PC-9 (cell line): ENCODE measurements around the gene DNASE2. TPM values are rescaled to one million over a fixed set of nuclear protein-coding genes. Genes with fewer than 3 reads are reported as not detected.
A peak's percentile ranks its signal among the peaks of the same experiment; 100 is the strongest.

Source experiments
- BruUV-seq: library from RNA; stranded (reverse); fragments of 400-500 nt; replicated peaks from 2 replicates; lab custom pipeline; 2021; lab: Mats Ljungman, UMichigan
- CTCF ChIA-PET: fragments of 300-600 bp; sonication (Branson Sonifier 250); formaldehyde crosslinking; loops from one replicate; lab custom pipeline; 2022; ENCODE audit warnings: antibody characterized with exemption; lab: Charles Lee
- POLR2A ChIA-PET: fragments of 300-600 bp; sonication (Branson Sonifier 250); formaldehyde crosslinking; loops from one replicate; lab custom pipeline; 2022; ENCODE audit warnings: antibody characterized with exemption; ENCODE audit not compliant: unreplicated experiment; lab: Charles Lee
- DNase-seq, 2 experiments: peaks; one replicate each; pipeline versions ENCODE4 v3.0.0 to v3.0.0-alpha.2; 2015 to 2022; ENCODE audit warnings: mixed read lengths in 1 of 2
- H2AFZ ChIP-seq: fragments of 200-600 bp; sonication (generic); 2 replicates; pipeline ENCODE4 v1.8.1; 2017; ENCODE audit warnings: antibody characterized with exemption
- H3F3A ChIP-seq: fragments of 200-600 bp; sonication (generic); 2 replicates; pipeline ENCODE4 v1.8.1; 2017; ENCODE audit warnings: antibody characterized with exemption, mild to moderate bottlenecking, low read depth; ENCODE audit not compliant: insufficient read depth
- H3K27ac ChIP-seq: fragments of 200-600 bp; sonication (generic); 2 replicates; pipeline ENCODE4 v1.6.1; 2016; ENCODE audit warnings: mixed run types
- H3K27me3 ChIP-seq: fragments of 200-600 bp; sonication (generic); 2 replicates; pipeline ENCODE4 v1.6.1; 2016; ENCODE audit warnings: low read depth, mixed run types; ENCODE audit not compliant: insufficient read depth
- H3K36me3 ChIP-seq: fragments of 200-600 bp; sonication (generic); 2 replicates; pipeline ENCODE4 v1.6.1; 2016; ENCODE audit warnings: low read depth, mixed run types
- H3K4me1 ChIP-seq: fragments of 200-600 bp; sonication (generic); replicated peaks from 2 replicates; pipeline ENCODE4 v1.6.1; 2016; ENCODE audit warnings: mixed run types; ENCODE audit not compliant: insufficient read depth
- H3K4me2 ChIP-seq: fragments of 200-600 bp; sonication (generic); 2 replicates; pipeline ENCODE4 v1.6.1; 2017; ENCODE audit warnings: mixed run types
- H3K4me3 ChIP-seq: fragments of 200-600 bp; sonication (generic); 2 replicates; pipeline ENCODE4 v1.6.1; 2016; ENCODE audit warnings: mixed run types
- H3K79me2 ChIP-seq: fragments of 200-600 bp; sonication (generic); 2 replicates; pipeline ENCODE4 v1.6.1; 2017; ENCODE audit warnings: low read depth, mixed run types
- H3K9me2 ChIP-seq: fragments of 200-600 bp; sonication (generic); 2 replicates; pipeline ENCODE4 v1.8.1; 2017; ENCODE audit warnings: mild to moderate bottlenecking; ENCODE audit not compliant: insufficient read depth
- H3K9me3 ChIP-seq: fragments of 200-600 bp; sonication (generic); 2 replicates; pipeline ENCODE4 v1.8.1; 2016; ENCODE audit warnings: low read depth; ENCODE audit not compliant: insufficient read depth
- H4K20me1 ChIP-seq: fragments of 200-600 bp; sonication (generic); 2 replicates; pipeline ENCODE4 v1.8.1; 2017; ENCODE audit not compliant: insufficient read depth
- EZH2 ChIP-seq: fragments of 200-600 bp; sonication (generic); IDR thresholded peaks from 2 replicates; pipeline ENCODE4 v1.8.0; 2017; ENCODE audit warnings: antibody characterized with exemption, low read depth
- intact Hi-C: fragments of 100-400 bp; cut with micrococcal nuclease; formaldehyde crosslinking; loops from one replicate; pipeline ENCODE4 v1.10.0; 2022; ENCODE audit not compliant: unreplicated experiment
- total RNA-seq: library from RNA; stranded (reverse); gene quantifications from 2 replicates; pipeline ENCODE4 v1.2.3, GENCODE V29; 2021
- TF ChIP-seq, protein P1 (sequence below): fragments of 200-600 bp; sonication (generic); conservative IDR thresholded peaks from 2 replicates; pipeline ENCODE4 v1.6.1; 2017; ENCODE audit warnings: mixed run types, antibody characterized with exemption, mild to moderate bottlenecking, moderate library complexity

DNASE2 gene
- total RNA-seq, 1 experiment from 2014 or later: 68.4 TPM

DNA sequence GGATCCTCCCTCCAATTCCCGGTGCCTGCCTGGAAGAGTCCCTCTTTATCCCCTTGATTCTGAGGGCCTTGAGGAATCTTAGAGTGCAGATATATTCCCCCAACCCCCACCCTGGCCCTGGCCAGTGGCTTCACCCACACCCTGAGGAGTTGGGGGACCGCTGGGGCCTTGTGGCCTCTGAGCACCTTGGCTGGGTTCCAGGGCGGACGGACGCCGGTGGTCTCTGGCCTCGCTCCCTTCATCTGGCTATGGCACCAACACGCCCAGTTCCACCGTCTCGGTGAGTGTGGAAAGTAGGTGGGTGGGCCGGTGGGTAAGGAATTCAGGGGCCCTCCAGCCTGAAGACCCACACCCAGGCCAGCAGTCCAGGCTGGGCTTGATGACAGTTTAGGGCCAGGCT is 37.9 kb downstream of the DNASE2 start:
- POLR2A ChIA-PET: no interaction called here

DNA sequence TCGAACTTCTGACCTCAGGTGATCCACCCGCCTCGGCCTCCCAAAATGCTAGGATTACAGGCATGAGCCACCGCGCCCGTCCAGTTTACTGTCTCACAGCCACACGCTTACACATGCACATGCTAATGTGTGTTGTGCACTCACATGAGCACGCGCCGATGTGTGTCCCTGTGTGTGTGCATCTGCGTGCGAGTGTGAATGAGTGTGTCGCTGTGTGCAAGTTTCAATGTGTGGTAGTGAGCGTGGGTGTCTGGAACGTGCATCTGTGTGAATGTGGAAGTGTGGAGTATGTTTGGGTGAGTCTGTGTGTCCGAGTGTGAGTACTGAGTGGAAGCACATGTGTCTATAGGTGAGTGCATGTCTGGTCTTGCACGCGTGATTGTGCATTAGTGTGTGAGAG is 38.7 kb downstream of the DNASE2 start:
- H3K4me2 ChIP-seq: no peak overlapping the region
- H3F3A ChIP-seq: peaks cover 38% of the 10 kb centered on the region
- CTCF ChIA-PET: interaction anchor here (0.6 kb wide), 1 partner anchor 76 kb away, joined by 4 read pairs; no protein-coding TSS in a partner anchor
- no peak overlapping the region for H3K27ac ChIP-seq
- no peaks in the 10 kb centered on the region for H3K79me2 ChIP-seq
- no peaks in the 10 kb centered on the region for H3K27me3 ChIP-seq
- TF ChIP-seq EZH2: no peak
- TF ChIP-seq, protein P1, sequence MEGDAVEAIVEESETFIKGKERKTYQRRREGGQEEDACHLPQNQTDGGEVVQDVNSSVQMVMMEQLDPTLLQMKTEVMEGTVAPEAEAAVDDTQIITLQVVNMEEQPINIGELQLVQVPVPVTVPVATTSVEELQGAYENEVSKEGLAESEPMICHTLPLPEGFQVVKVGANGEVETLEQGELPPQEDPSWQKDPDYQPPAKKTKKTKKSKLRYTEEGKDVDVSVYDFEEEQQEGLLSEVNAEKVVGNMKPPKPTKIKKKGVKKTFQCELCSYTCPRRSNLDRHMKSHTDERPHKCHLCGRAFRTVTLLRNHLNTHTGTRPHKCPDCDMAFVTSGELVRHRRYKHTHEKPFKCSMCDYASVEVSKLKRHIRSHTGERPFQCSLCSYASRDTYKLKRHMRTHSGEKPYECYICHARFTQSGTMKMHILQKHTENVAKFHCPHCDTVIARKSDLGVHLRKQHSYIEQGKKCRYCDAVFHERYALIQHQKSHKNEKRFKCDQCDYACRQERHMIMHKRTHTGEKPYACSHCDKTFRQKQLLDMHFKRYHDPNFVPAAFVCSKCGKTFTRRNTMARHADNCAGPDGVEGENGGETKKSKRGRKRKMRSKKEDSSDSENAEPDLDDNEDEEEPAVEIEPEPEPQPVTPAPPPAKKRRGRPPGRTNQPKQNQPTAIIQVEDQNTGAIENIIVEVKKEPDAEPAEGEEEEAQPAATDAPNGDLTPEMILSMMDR: no peak
- POLR2A ChIA-PET: no interaction called here
- H2AFZ ChIP-seq: no peak overlapping the region
- DNase-seq: no peak
- peaks cover 16% of the 10 kb centered on the region for H3K4me1 ChIP-seq
- H3K9me3 ChIP-seq: no peaks in the 10 kb centered on the region
- no peak overlapping the region for H3K4me3 ChIP-seq
- BruUV-seq: no TSS peak
- intact Hi-C loops: no loop called here
- no peaks in the 10 kb centered on the region for H3K9me2 ChIP-seq
- no peaks in the 10 kb centered on the region for H4K20me1 ChIP-seq
- no peaks in the 10 kb centered on the region for H3K36me3 ChIP-seq

More for the DNA sequence above, 37.9 kb downstream of the DNASE2 start:
- H3K36me3 ChIP-seq: no peaks in the 10 kb centered on the region
- H3K9me2 ChIP-seq: no peaks in the 10 kb centered on the region
- no peak overlapping the region for H2AFZ ChIP-seq
- H3K9me3 ChIP-seq: no peaks in the 10 kb centered on the region
- no peaks in the 10 kb centered on the region for H3K79me2 ChIP-seq
- TF ChIP-seq EZH2: no peak
- TF ChIP-seq, protein P1: no peak
- no peak for DNase-seq
- intact Hi-C loops: no loop called here
- no peaks in the 10 kb centered on the region for H3K27me3 ChIP-seq
- H3F3A ChIP-seq: peaks cover 33% of the 10 kb centered on the region
- no peaks in the 10 kb centered on the region for H4K20me1 ChIP-seq
- no TSS peak for BruUV-seq
- no peak overlapping the region for H3K4me2 ChIP-seq
- no peak overlapping the region for H3K4me3 ChIP-seq
- CTCF ChIA-PET: no interaction called here
- peaks cover 10% of the 10 kb centered on the region; the same call in 1 of the 2 replicates for H3K4me1 ChIP-seq
- no peak overlapping the region for H3K27ac ChIP-seq

- Histone ChIP-seq H3K27ac (no peak overlapping the region), H3K4me2 (peak overlapping the region; percentile 78), H3K9me3 (no peaks in the 10 kb centered on the region), H4K20me1 (no peaks in the 10 kb centered on the region), H3K36me3 (no peaks in the 10 kb centered on the region), H3K4me3 (peak overlapping the region; percentile 49; the same call in 1 of the 2 replicates), H2AFZ (peak overlapping the region; percentile 64; the same call in 1 of the 2 replicates), H3K4me1 (peaks cover 13% of the 10 kb centered on the region), H3F3A (peaks cover 41% of the 10 kb centered on the region), H3K9me2 (no peaks in the 10 kb centered on the region), H3K27me3 (no peaks in the 10 kb centered on the region), H3K79me2 (no peaks in the 10 kb centered on the region)
- TF ChIP-seq EZH2: no peak
- TF ChIP-seq, protein P1: no peak
- peak in 1 of 2 experiments; percentile 49 for DNase-seq
- ChIA-PET POLR2A (no interaction called here), CTCF (no interaction called here)
- intact Hi-C loops: loop anchor here (2.0 kb wide), 1 partner anchor 66 kb away; the partner anchor contains the start of gene HOOK2
- BruUV-seq: no TSS peak
Observed at GRCh38 chr19:12841094-12841493, 40.2 kb downstream of the DNASE2 start.
